Activated CD4-positive, alpha-beta T cell treated with anti-CD3 and anti-CD28 coated beads for 48 hours (primary cell): Measurements from ENCODE around the gene ARL8B.
"Not testable (repeated sequence)": the region's sequence is repeated elsewhere in the genome, so short reads cannot be mapped to it uniquely, and the experiment has no call there.

Experiments
- DNase-seq: peaks from one replicate; pipeline ENCODE4 v3.0.0-alpha.2; 2020

ARL8B gene

DNA sequence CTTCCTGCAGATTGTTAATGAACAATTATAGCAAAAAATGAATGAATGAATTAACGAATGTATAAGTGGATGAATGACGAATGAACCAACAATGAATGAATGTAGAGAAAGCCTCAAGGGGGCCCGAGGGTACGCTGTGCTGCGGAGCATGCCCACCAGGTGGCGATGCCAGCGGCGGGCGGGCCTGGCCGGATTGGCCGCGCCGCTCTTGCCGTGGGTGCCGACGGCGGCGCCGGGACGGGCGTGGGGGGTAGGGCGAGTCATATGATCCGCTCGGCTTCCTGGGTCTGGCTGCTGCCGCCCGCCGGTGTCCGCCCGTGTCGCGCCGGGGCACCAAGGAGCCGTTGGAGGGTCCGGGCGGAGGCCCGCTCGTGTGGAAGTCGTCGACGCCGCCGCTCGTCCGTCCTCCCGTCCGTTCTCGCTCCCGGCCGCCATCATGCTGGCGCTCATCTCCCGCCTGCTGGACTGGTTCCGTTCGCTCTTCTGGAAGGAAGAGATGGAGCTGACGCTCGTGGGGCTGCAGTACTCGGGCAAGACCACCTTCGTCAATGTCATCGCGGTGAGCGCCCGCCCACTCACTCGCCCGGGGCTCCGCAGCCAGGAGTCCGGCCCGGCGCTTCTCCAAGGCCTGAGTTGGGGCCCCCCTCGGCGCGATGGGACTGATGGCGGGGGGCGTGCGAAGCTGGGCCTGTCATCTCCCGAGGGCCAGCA, at the start of gene ARL8B:
ARL8B (plus strand) TSS at position 263 of the 711 bp plus-strand sequence; CDS start at position 437, 174 bp downstream.
- DNase-seq, result peak; percentile 96

DNA sequence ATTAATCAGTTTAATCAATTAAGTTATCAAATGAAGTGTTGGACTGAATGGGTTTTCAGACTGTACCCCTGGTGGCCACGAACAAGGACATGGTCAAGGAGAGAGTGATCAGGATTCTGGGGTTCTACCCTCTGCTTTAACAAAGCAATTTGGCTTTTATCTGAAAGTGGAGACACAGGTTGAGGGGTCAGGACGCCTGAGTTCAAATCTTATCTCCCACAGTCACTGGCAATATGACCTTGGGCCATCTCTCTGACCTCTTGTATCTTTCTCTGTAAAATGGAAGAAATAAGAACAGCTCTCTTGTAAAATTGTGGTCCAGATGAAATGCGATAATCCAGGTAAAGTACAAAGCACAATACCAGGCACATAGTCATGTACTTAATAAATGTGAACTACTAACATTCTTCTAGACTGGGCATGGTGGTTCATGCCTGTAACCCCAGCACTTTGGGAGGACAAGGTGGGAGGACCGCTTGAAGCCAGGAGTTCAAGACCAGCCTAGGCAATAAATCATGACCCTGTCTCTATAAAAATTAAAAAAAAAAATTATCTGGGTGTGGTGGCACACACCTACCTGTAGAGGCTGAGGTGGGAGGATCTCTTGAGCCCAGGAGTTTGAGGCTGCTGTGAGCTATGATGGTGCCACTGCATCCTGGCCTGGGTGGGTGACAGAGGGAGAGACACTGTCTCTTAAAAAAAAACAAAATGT, 48.6 kb upstream of the ARL8B start:
- no peak for DNase-seq

- no peak for DNase-seq
Measured at GRCh38 chr3:5078151-5078550, 43.9 kb upstream of the ARL8B start.

DNA sequence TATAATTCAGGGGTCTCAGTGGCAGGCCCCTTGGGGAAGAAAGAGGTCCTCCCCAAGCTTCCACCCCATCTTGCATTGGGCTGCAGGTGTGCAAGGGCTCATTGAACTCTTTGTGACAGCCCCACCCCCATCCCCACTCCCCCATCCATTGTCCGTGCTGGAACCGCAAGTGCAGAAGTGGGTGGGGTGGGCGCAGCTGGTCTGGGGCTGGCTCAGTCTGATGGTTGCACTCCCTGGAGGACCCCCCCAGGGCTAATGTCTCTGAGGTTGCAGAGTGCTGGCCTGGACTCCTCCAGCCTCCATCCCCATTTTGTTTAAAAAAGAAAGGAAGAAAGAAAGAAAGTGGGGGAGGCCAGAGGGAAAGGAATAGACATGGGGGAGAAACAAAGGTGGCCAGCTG, 42.3 kb upstream of the ARL8B start:
- no peak for DNase-seq

DNA sequence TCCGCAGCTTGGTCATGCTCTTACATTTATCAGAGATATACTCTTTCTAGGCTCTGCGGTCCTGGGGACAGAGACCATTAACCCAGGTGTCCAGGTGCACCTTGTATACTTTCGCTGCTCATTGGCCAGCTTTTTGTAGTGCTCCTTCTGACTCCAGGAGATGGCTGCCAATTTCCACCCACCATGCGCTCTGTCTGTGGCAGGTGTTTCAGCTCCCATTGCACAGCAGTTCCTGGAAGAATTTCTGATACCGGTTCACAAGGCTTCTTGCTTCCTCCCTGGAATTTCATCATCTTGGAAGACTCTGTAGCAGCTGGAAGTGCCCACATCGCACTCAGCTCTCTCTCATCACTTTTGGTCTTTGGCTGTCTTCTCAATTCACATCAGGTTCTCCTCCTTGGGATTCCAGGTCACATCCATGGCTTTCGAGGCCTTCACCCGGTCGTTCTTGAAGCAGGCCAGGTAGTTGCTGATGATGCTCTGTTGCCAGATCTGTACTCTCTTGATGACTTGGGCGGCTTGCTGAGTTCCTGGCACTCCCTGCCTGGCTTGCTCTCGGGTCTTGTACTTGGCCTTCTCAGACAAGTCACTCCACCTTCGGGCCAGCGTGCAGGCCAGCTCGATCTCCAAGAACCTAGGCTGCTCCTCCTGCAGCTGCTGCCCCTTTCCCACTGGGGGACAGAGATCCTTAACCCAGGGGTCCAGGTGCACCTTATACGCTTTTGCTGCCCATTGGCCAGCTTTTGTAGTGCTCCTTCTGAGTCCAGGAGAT, 41.1 kb upstream of the ARL8B start:
- DNase-seq, result no peak

DNA sequence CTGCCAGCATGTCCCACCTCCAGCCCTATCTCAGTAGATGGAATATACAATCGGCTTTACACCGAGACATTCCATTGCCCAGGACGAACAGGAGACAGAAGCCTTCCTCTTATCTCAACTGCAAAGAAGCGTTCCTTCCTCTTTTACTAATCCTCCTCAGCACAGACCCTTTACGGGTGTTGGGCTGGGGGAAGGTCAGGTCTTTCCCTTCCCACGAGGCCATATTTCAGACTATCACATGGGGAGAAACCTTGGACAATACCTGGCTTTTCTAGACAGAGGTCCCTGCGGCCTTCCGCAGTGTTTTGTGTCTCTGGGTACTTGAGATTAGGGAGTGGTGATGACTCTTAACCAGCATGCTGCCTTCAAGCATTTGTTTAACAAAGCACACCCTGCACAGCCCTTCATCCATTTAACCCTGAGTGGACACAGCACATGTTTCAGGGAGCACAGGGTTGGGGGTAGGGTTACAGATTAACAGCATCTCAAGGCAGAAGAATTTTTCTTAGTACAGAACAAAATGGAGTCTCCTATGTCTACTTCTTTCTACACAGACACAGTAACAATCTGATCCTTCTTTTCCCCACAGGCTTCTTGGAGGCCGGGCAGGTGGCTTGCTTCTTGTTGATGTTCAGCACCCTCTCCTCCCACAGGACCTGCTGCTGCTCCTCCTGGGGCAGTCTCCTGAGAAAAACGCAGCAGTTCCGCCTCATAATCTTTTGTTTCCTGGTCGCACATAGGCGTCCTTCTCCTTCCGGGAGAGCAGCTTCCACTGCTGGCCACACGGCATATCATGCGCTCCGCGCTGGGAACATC, 39.9 kb upstream of the ARL8B start:
- not testable (repeated sequence) for DNase-seq

DNA sequence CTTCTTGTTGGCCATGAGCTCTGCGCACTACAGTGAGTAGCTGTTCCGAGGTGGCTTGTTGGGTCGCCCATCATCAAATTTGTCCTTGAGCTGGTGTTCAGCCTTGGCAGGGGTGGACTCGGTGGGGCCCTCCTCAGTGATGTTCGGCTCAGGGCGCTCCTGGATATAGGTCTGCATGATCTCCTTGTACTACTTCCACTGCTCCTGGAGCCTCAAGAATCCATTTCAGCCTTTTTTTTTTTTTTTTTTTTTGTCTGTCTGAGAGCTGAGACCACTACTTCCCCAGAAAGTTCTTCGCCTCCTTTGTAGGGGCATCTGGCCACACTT, 39.3 kb upstream of the ARL8B start:
- DNase-seq, result no peak

DNA sequence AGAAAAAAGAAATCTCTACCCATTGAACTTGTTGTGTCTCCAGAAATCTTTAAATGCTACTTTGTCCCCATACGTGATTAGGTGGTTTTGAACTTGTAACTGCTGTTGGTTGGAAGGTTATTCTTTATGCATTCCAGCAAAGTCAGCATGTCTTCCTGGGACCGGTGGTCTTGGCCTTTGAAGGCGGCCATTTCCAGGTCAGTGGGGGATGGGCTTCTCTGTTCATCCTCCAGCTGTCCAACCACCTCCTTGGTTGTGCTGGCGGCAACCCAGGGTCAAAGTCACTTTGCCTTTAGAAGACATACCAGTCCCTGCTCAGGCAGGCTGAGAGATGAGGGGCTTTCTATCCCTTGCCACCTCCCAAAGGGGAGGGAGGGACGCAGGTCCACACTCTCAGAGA, 37.9 kb upstream of the ARL8B start:
- DNase-seq, result no peak

GRCh38 chr3:5086708-5087107, 35.4 kb upstream of the ARL8B start:
- DNase-seq, result no peak

GRCh38 chr3:5087209-5087608, 34.9 kb upstream of the ARL8B start:
- no peak for DNase-seq

DNA sequence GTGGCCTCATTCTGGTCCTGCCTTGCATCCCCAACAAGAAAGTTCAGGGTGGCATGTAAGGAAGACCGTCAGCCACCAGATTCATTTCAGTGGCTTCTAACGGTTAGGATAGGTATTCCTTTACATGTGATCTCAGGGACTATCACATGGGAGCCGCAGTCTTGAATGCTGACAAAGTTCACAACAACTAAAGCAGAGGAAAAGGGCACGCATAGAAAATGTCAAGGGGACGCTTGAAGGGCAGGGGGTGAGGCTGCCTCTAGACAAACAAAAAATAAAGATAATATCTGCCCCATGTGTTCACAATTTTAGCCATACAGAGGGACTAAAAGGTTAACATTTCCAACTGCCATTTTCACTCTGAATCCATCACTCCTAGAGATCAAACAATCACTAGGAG, 31.9 kb upstream of the ARL8B start:
- no peak for DNase-seq

DNA sequence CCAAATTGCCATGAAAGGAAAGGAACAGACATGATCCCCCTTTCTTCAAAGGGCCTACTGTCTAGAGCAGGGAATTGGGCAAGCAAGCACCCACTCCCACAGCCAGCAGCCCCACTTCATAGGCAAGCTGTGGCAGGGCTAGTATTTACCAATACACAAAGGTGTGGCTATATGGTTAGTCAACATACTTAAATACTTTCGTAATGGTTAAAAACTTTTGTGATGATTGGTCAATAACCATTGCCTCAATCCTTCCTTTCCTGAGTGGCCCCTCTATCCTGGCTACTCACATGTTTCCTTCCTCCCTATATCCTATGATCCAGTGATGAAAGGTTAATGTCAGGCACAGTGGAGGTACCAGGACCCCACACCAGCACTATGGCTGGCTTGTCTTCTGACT, 30.1 kb upstream of the ARL8B start:
- no peak for DNase-seq

DNA sequence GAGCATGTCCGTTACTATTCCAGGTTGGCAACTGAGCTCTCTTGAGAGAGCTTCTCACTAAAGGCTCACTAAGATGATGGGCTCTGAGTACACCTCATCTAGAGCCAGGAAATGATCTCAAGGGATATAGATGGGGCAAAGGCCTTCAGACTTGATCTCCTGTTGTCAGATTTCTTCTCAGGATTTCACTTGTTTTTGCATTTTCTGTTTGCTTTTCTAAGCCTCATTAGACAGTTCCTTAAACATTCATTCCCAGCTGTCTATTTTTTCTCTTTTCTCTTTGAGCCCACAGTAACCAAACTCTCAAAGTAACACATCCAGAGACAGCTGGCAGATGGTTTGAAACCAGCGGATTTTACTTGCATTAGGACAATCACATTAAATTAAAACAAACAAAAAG, 28.4 kb upstream of the ARL8B start:
- DNase-seq, result no peak

- DNase-seq, result peak; percentile 36
Measured at GRCh38 chr3:5095886-5096285, 26.2 kb upstream of the ARL8B start.

- DNase-seq, result no peak
Measured at GRCh38 chr3:5096336-5097008, 25.6 kb upstream of the ARL8B start.

DNA sequence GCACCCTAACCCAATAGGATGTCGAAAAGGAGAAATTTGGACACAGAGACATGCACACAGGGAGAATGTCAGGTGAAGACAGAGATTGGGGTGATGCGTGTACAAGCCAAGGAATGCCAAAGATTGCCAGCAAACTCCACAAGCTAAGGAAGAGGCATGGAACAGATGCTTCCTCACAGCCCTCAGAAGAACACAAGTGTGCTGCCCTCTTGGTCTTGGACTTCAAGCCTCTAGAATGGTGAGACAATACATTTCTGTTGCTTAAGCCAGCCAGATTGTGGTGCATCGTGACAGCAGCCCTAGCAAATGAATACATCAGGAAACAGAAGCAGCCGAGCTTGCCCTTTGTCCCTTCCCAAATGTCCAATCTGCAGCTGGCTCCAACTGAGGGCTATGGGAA, 23.7 kb upstream of the ARL8B start:
- DNase-seq, result no peak

GRCh38 chr3:5102532-5102931, 19.6 kb upstream of the ARL8B start:
- DNase-seq, result no peak

DNA sequence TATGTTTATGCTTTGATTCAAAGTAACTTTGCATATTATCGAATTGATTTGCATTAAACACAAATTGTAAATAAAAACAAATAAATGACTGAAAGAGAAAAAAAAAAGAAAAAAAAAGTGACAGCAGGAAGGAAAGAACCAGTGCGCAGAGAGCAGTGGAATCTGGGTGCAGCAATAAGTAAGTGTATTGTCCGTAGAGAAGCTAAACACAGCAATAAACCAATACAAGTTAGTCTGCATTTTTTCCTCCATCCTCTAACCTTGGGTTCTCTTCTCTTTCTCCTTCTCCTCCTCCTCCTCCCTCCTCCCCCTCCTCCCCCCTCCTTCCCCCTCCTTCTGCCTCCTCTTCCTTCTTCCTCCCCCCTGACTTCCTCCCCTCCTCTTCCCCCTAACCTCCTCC, 18.3 kb upstream of the ARL8B start:
- DNase-seq, result no peak

GRCh38 chr3:5105050-5105449, 17.0 kb upstream of the ARL8B start:
- DNase-seq, result no peak

- not testable (repeated sequence) for DNase-seq
Measured at GRCh38 chr3:5106371-5106770, 15.7 kb upstream of the ARL8B start.

- not testable (repeated sequence) for DNase-seq
Measured at GRCh38 chr3:5106933-5107334, 15.2 kb upstream of the ARL8B start.

- no peak for DNase-seq
Measured at GRCh38 chr3:5110337-5110736, 11.8 kb upstream of the ARL8B start.

- no peak for DNase-seq
Measured at GRCh38 chr3:5112043-5112442, 10.0 kb upstream of the ARL8B start.
